HEK293 (cell line): Measurements from ENCODE around the gene AGAP1.

Experiments used
- ATF2 ChIP-seq: fragments of 450-650 bp; formaldehyde crosslinking; IDR thresholded peaks from 2 replicates; pipeline ENCODE4 v1.5.1; 2016; ENCODE audit warnings: missing biosample characterization, missing genetic modification characterization, low read depth
- CTCF ChIP-seq: fragments of 450-650 bp; formaldehyde crosslinking; IDR thresholded peaks from 2 replicates; pipeline ENCODE4 v1.5.1; 2016; ENCODE audit warnings: missing biosample characterization, missing genetic modification characterization
- MZF1 ChIP-seq: fragments of 450-650 bp; formaldehyde crosslinking; IDR thresholded peaks from 2 replicates; pipeline ENCODE4 v1.5.1; 2017; ENCODE audit warnings: missing biosample characterization, missing genetic modification characterization, borderline replicate concordance
- PATZ1 ChIP-seq: fragments of 450-650 bp; formaldehyde crosslinking; IDR thresholded peaks from 2 replicates; pipeline ENCODE4 v1.5.1; 2016; ENCODE audit warnings: missing biosample characterization, missing genetic modification characterization
- PRDM4 ChIP-seq: fragments of 450-650 bp; formaldehyde crosslinking; IDR thresholded peaks from 2 replicates; pipeline ENCODE4 v1.5.1; 2017; ENCODE audit warnings: missing biosample characterization, missing genetic modification characterization
- REST ChIP-seq: fragments of 450-650 bp; formaldehyde crosslinking; IDR thresholded peaks from 2 replicates; pipeline ENCODE4 v1.5.1; 2016; ENCODE audit warnings: missing biosample characterization, missing genetic modification characterization
- TCF7L2 ChIP-seq: IDR thresholded peaks from 2 replicates; pipeline ENCODE4 v1.6.1; 2011; ENCODE audit warnings: low read depth, mild to moderate bottlenecking, inconsistent platforms, low read length, moderate library complexity, borderline replicate concordance
- YY2 ChIP-seq: fragments of 450-650 bp; formaldehyde crosslinking; IDR thresholded peaks from 2 replicates; pipeline ENCODE4 v1.5.1; 2016; ENCODE audit warnings: missing biosample characterization, missing genetic modification characterization
- ZBTB10 ChIP-seq: fragments of 450-650 bp; formaldehyde crosslinking; IDR thresholded peaks from 2 replicates; pipeline ENCODE4 v1.5.1; 2016; ENCODE audit warnings: missing biosample characterization, missing genetic modification characterization
- ZBTB7A ChIP-seq: fragments of 450-650 bp; formaldehyde crosslinking; IDR thresholded peaks from 2 replicates; pipeline ENCODE4 v1.5.1; 2016; ENCODE audit warnings: low read depth, missing biosample characterization, missing genetic modification characterization
- ZNF24 ChIP-seq: fragments of 450-650 bp; formaldehyde crosslinking; IDR thresholded peaks from 2 replicates; pipeline ENCODE4 v1.5.1; 2016; ENCODE audit warnings: missing biosample characterization, missing genetic modification characterization
- ZNF510 ChIP-seq: fragments of 450-650 bp; formaldehyde crosslinking; IDR thresholded peaks from 2 replicates; pipeline ENCODE4 v1.5.1; 2018; ENCODE audit warnings: mild to moderate bottlenecking, missing genetic modification characterization, missing biosample characterization; ENCODE audit not compliant: insufficient replicate concordance
- ZNF658 ChIP-seq: fragments of 450-650 bp; formaldehyde crosslinking; IDR thresholded peaks from 2 replicates; pipeline ENCODE4; 2016; ENCODE audit warnings: missing biosample characterization, missing genetic modification characterization
- ZSCAN30 ChIP-seq: fragments of 450-650 bp; IDR thresholded peaks from 2 replicates; pipeline ENCODE4 v1.5.1; 2018; ENCODE audit warnings: missing biosample characterization, mild to moderate bottlenecking, missing genetic modification characterization, moderate library complexity

GRCh38 chr2:235984552-235984951, 490.7 kb downstream of the AGAP1 start:
- TF ChIP-seq CTCF (tag by site-specific recombination) (no peak), YY2 (tag by site-specific recombination) (no peak), PATZ1 (no peak), ZSCAN30 (tag by site-specific recombination) (no peak), ZBTB7A (tag by site-specific recombination) (no peak), ZNF510 (tag by site-specific recombination) (no peak), ATF2 (tag by site-specific recombination) (no peak), TCF7L2 (no peak), ZNF658 (no peak), MZF1 (tag by site-specific recombination) (no peak), ZBTB10 (no peak), REST (tag by site-specific recombination) (no peak), PRDM4 (tag by site-specific recombination) (no peak), ZNF24 (tag by site-specific recombination) (no peak)
